ENCODE results near the gene PRKD1.

- TF ChIP-seq ZC3H10 (CRISPR knock-in tag; IDR thresholded peaks at IDR 0.05) (no peak), CSDC2 (CRISPR knock-in tag; IDR thresholded peaks at IDR 0.05) (no peak), PPARA (CRISPR knock-in tag; IDR thresholded peaks at IDR 0.05; ENCODE audit: borderline replicate concordance) (no peak), BACH2 (CRISPR knock-in tag; IDR thresholded peaks at IDR 0.05; ENCODE audit: borderline replicate concordance) (no peak), ZFP30 (CRISPR knock-in tag; IDR thresholded peaks at IDR 0.05) (no peak), RARB (CRISPR knock-in tag; IDR thresholded peaks at IDR 0.05) (no peak)
Observed at GRCh38 chr14:29843981-29844380, 83.7 kb downstream of the PRKD1 start.

Data from SK-N-SH treated with all-trans-retinoic acid at 6 μM for 48 hours (cell line).